Naive B cell (primary cell): Measurements from ENCODE around the gene CYTH1. TPM values are rescaled to one million over a fixed set of nuclear protein-coding genes. Genes with fewer than 3 reads are reported as not detected.

Source experiments
- ATAC-seq, 2 donors: fragments of 150-1000 bp; cut with Tn5 transposase; 2 replicates each; pipeline ENCODE4 v1.10.0; 2021; ENCODE audit warnings: low read depth in 2 of 2, mild to moderate bottlenecking in 2 of 2, moderate library complexity in 2 of 2
- DNase-seq: peaks from one replicate; pipeline ENCODE4 v3.0.0; 2022
- H3K27ac Mint-ChIP-seq, 6 donors: one replicate each; pipeline ENCODE4 v1.8.0; 2020 to 2022; ENCODE audit warnings: mild to moderate bottlenecking in 6 of 6, mixed read lengths in 6 of 6, moderate library complexity in 5 of 6, inconsistent platforms in 2 of 6
- H3K27me3 Mint-ChIP-seq, 3 donors: one replicate each; pipeline ENCODE4 v1.8.0; 2021 to 2022; ENCODE audit warnings: mixed read lengths in 3 of 3, mild to moderate bottlenecking in 1 of 3
- H3K36me3 Mint-ChIP-seq, 2 donors: one replicate each; pipeline ENCODE4 v1.8.0; 2020 to 2022; ENCODE audit warnings: mixed read lengths in 2 of 2, inconsistent platforms in 1 of 2, mild to moderate bottlenecking in 1 of 2
- H3K4me1 Mint-ChIP-seq, 3 donors: one replicate each; pipeline ENCODE4 v1.8.0; 2020 to 2022; ENCODE audit warnings: mixed read lengths in 3 of 3, inconsistent platforms in 1 of 3, mild to moderate bottlenecking in 1 of 3, moderate library complexity in 1 of 3
- H3K4me3 Mint-ChIP-seq, 8 donors: one replicate each; pipeline ENCODE4 v1.8.0; 2020 to 2022; ENCODE audit warnings: mild to moderate bottlenecking in 8 of 8, mixed read lengths in 8 of 8, moderate library complexity in 8 of 8, inconsistent platforms in 2 of 8
- H3K9me3 Mint-ChIP-seq, 7 donors: one replicate each; pipeline ENCODE4 v1.8.0; 2020 to 2022; ENCODE audit warnings: mixed read lengths in 7 of 7, mild to moderate bottlenecking in 5 of 7, inconsistent platforms in 2 of 7, moderate library complexity in 1 of 7
- polyA plus RNA-seq, 6 donors: library from polyadenylated mRNA; unstranded; fragments of 300-500 nt; fragmentation: Illumina TruSeq; gene quantifications; one replicate each; pipeline ENCODE4 v1.2.3, GENCODE V29; 2021; ENCODE audit warnings: low read depth in 6 of 6

CYTH1 gene
- polyA plus RNA-seq, 6 donors from 2014 or later = 165 to 235 (median 190) TPM

DNA sequence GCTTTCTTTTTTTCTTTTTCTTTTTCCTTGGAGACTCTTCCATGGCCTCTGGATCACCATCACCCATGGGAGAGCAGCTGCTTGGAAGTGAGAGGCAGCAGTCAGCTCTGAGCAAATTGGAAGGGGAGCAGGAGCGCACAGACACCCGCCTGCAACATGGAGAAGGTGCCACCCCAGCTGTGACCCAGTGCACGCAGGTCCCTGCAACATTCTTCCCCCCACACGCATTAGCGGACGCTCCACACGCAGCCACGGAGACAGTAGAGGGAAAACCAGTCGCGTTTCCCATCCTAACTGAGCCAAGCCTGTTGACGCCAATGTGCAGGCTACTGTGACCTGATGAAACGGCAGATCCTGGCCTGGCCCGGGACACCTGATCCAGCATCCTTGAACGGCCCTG is 20.4 kb upstream of the CYTH1 start:
- H3K27ac Mint-ChIP-seq = peak overlapping the region in 2 of 6 donors; percentile 41 to 66
- H3K27me3 Mint-ChIP-seq = no peaks in the 10 kb centered on the region
- no peaks in the 10 kb centered on the region for H3K9me3 Mint-ChIP-seq
- ATAC-seq (no peak), DNase-seq (no peak)
- peak overlapping the region in 1 of 8 donors; percentile 63 for H3K4me3 Mint-ChIP-seq
- H3K36me3 Mint-ChIP-seq = peaks cover 25 to 45% of the 10 kb centered on the region in 2 donors
- peaks cover 28 to 47% (median 29%) of the 10 kb centered on the region in 3 donors for H3K4me1 Mint-ChIP-seq

DNA sequence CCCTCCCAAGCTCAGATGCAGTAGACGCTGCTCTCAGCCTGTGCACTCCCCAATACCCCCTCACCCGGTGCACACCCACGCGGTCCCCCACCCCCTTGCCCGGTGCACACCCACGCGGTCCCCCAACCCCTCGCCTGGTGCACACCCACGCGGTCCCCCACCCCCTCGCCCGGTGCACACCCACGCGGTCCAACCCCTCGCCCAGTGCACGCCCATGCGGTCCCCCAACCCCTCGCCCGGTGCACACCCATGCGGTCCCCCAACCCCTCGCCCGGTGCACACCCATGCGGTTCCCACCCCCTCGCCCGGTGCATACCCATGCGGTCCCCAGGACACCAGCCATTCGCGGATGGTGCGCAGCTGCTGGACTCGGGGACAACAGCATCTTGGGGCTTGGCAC is 19.9 kb upstream of the CYTH1 start:
- Mint-ChIP-seq H3K27me3 (no peaks in the 10 kb centered on the region), H3K4me1 (peaks cover 28 to 43% (median 29%) of the 10 kb centered on the region in 3 donors), H3K9me3 (no peaks in the 10 kb centered on the region), H3K27ac (peak overlapping the region in 3 of 6 donors; percentile 30 to 66 (median 32)), H3K36me3 (peaks cover 26 to 44% of the 10 kb centered on the region in 2 donors), H3K4me3 (no peak overlapping the region)
- ATAC-seq = no peak
- DNase-seq = no peak

DNA sequence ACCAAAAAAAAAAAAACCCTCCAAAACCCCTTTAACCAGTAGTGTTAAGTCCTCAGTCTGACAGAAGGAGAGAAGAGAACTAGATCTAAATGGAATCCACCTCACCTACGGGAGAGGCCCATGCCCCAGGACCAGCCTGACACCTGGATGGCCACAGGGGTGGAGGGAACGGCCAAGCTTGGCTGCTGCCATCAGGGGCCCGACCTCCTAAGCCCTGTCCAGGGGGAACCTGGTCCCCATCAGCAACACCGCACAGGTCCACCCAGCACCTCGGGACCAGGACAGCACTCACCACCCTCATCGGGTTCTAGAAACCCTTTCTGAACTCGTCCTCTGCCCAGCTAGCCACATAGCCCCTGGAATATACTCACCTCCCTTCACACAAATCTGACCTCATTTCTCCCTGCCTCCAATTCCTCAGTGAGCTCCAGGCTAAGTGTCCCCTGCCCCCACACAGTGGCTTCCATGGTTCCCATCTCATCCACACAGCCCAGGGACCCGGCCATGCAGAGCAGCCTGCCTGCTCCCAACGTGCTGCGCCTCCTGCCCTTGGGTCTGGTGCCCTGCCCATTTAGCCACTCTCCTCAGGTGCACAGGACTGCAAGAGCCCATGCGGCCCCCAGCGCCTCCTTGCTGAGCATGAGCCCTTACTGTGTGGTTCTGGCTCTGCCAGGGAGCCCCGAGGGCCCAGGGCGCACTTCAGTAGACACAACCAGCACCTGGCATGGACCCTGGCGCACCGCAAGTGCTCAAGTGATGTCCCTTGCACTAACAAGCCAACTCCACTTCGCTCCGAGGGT is 18.3 kb upstream of the CYTH1 start:
- Mint-ChIP-seq H3K36me3 (peaks cover 30 to 39% of the 10 kb centered on the region in 2 donors), H3K9me3 (no peaks in the 10 kb centered on the region), H3K4me1 (peaks cover 13 to 26% (median 19%) of the 10 kb centered on the region in 3 donors), H3K27ac (peak overlapping the region in 4 of 6 donors; percentile 11 to 96 (median 76)), H3K27me3 (no peaks in the 10 kb centered on the region), H3K4me3 (peak overlapping the region in 1 of 8 donors; percentile 61)
- no peak for DNase-seq
- no peak for ATAC-seq

DNA sequence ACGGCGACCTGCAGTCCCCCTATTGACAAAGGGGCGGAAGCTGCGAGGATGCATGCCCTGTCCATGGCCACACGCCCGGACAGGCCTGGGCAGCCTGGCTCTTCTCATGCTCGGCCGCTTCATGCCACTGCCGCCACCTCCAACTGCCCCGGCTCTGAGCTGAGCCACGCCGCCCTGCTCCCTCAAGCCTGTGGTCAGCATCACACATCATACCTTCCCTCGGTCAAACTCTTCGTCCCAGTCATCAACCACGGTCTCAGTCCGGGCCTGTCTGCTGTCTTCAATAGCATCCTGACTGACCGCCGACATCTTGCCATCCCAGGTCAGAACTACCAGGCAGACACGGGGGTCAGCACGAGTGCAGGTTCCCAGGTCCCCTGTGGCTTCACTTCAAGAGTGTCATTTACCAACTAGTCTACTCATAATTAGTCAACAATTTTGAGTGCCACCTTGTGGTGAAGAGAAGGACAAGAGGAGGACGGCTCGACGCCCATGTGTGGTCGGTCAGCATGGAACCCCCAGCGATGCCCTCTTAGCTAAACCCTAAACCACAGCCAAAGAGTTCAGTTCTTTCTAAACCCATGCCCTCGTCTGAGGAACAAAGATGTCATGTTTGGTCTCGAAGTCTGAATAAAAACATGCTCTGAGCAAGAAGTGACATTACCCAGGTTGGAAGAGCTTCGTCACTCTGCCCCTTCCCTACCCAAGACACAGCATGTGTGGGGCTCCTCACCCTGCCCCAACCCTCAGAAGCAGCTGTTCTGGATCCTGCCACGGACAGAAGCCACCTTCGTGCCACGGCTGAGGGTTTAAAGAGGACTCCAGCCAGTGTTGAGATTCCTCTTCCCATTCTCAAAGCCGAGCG is 16.9 kb upstream of the CYTH1 start:
- Mint-ChIP-seq H3K9me3 (no peaks in the 10 kb centered on the region), H3K36me3 (peaks cover 30 to 36% of the 10 kb centered on the region in 2 donors), H3K27me3 (no peaks in the 10 kb centered on the region), H3K4me3 (peak overlapping the region in 2 of 8 donors; percentile 19 to 24), H3K27ac (peak overlapping the region in 4 of 6 donors; percentile 57 to 96 (median 86)), H3K4me1 (peaks cover 13 to 25% (median 20%) of the 10 kb centered on the region in 3 donors)
- peak; percentile 39 for DNase-seq
- peak; percentile 61 to 74 for ATAC-seq

DNA sequence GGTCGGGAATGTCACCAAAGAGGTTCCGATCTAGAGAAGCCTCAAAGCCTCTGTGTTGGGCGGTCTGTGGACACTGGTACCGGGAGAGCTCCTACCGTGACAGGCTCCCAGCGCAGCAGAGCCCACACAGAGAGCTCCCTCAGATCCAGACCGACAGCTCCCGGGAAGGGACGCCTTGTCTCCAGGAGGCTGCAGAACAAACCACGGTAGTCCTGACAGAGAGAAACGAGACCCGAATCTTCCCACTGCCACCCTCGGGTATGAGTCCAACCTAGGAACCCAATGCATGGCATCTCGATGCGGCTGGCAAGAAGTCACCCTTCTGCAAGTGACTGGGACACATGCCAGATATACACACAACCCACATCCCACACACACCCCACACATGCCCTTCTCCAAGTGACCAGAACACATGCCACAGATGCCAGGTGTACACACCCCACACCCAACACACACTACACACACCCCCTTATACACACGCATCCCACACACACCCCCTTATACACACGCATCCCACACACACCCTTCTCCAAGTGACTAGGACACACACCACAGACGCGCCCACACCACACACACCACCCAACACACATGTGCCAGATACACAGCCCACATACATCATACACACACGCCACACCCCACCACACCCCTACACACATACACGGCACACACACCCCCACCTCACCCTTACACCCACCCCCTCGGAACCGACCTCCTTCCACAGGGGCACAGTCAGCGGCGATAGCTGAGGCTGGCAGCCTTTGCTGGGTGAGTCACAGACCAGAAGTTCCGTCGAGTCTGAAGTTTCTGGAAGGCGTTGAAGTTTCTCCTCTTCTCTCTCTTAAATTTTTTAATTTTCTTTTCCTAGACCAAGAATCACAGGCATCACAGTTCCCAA is 15.9 kb upstream of the CYTH1 start:
- peaks cover 13 to 21% (median 14%) of the 10 kb centered on the region in 3 donors for H3K4me1 Mint-ChIP-seq
- ATAC-seq (no peak), DNase-seq (no peak)
- H3K27me3 Mint-ChIP-seq = no peaks in the 10 kb centered on the region
- peak overlapping the region in 1 of 8 donors; percentile 24 for H3K4me3 Mint-ChIP-seq
- no peaks in the 10 kb centered on the region for H3K9me3 Mint-ChIP-seq
- peaks cover 28 to 30% of the 10 kb centered on the region in 2 donors for H3K36me3 Mint-ChIP-seq
- H3K27ac Mint-ChIP-seq = peak overlapping the region in 3 of 6 donors; percentile 80 to 87 (median 83)

DNA sequence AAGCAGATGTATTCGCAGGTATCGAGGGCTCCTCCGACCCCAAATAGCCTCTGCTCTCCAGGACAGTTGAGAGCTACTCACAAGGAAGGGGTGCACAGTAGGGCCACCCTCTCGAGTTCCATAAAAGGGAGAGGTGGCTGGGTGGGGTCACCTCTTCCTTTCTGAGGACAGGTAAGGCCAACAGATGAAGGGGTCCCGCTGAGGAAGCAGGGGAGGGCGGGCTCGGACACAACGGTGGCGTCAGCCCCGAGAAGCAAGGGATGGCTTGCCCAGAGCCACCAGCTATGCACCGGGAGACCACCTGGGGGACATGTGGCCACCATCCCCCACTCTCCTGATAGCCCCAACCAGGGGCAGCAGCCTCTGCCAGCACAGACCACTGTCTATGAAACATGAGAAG is 15.1 kb upstream of the CYTH1 start:
- Mint-ChIP-seq H3K27me3 (no peaks in the 10 kb centered on the region), H3K27ac (no peak overlapping the region), H3K4me3 (peak overlapping the region in 1 of 8 donors; percentile 77), H3K4me1 (peaks cover 13 to 21% (median 14%) of the 10 kb centered on the region in 3 donors), H3K36me3 (peaks cover 27 to 30% of the 10 kb centered on the region in 2 donors), H3K9me3 (no peaks in the 10 kb centered on the region)
- ATAC-seq (no peak), DNase-seq (no peak)

DNA sequence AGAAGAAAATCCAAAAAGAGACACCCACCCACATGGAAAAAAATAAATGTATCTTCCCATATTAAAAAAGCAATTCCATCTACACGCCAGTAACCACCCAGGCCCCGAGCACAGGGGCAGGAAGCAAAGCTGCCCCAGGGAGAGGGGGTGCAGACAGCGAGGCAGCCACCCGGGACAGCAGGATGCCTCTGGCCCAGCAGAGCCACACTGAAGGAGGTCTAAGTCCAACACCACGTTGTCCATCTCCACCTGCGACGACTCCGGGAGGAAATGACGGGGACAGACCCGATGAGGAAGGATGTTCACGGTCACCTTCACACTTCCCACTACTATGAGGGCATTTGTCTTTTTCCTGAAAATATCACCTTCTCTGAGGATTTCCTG is 14.4 kb upstream of the CYTH1 start:
- peaks cover 27 to 30% of the 10 kb centered on the region in 2 donors for H3K36me3 Mint-ChIP-seq
- no peaks in the 10 kb centered on the region for H3K9me3 Mint-ChIP-seq
- DNase-seq (no peak), ATAC-seq (no peak)
- no peaks in the 10 kb centered on the region for H3K27me3 Mint-ChIP-seq
- no peak overlapping the region for H3K4me3 Mint-ChIP-seq
- peaks cover 13 to 21% (median 14%) of the 10 kb centered on the region in 3 donors for H3K4me1 Mint-ChIP-seq
- H3K27ac Mint-ChIP-seq = peak overlapping the region in 2 of 6 donors; percentile 15 to 60

DNA sequence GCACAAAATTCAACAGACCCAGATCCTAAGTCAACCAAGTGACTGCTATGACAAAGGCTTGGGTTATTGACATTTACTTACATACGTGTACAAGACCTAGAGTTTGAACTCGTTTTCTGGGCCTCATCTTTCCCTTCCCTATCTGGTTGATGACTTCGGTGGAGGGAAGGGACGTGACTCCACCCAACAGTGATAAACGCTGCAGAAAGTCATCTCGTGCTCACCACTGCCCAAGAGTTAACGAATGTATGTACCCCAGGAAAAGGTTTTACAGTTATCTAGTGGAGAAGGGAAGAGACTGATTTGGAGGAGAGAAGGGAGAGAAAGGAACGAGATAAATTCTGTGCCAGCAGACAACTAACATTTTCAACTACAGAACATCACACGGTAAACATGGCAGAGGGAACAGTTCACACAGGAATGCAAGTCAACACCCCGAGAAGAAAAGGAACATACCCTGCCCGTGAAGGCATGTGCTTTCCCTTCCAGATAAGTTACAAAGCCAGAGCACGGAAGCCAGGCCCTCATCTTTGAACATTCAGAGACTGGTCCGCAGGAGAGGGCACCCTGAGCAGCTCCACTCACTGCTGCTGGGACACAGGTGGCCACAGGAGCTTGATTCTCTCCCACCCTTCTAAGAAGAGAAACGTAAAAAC is 13.9 kb upstream of the CYTH1 start:
- H3K27ac Mint-ChIP-seq = peak overlapping the region in 2 of 6 donors; percentile 60 to 96
- peaks cover 13 to 21% (median 14%) of the 10 kb centered on the region in 3 donors for H3K4me1 Mint-ChIP-seq
- ATAC-seq = no peak
- H3K9me3 Mint-ChIP-seq = no peaks in the 10 kb centered on the region
- no peak overlapping the region for H3K4me3 Mint-ChIP-seq
- no peak for DNase-seq
- H3K36me3 Mint-ChIP-seq = peaks cover 27 to 30% of the 10 kb centered on the region in 2 donors
- H3K27me3 Mint-ChIP-seq = no peaks in the 10 kb centered on the region

DNA sequence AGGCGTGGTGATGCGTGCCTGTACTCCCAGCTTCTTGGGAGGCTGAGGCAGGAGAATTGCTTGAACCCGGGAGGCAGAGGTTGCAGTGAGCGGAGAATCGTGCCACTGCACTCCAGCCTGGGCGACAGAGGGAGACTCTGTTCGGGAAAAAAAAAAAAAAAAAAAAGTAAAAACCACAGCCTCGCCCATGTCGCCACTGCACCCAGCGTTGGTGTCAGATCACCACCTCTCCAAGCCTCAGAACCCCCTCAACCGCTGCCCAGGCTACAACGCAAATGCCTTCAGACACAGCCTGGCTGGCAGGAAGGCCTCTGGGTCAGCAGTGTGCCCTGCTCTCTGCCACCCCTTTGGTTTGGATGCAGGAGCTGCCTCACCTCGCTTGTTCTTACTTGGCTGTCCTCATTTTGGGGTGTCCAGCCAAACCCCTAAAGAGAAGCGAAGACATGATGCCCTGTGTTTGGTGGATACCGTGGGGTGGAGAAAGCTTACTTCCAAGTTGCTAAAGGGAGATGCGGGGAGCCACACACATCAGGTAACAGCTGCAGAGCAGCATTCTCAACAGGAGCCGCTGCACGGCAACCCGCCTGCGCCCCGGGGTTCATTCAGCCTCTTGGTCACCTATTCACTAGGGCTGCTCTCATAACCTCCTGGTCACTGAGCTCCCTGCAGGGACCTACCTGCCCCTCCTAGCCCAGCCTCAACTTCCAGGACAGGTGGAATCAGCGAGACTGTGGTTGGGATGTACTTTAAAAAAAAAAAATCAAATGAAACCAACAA is 13.0 kb upstream of the CYTH1 start:
- Mint-ChIP-seq H3K4me3 (peak overlapping the region in 1 of 8 donors; percentile 35), H3K4me1 (peaks cover 8 to 17% (median 11%) of the 10 kb centered on the region in 3 donors), H3K27me3 (no peaks in the 10 kb centered on the region), H3K27ac (no peak overlapping the region), H3K9me3 (no peaks in the 10 kb centered on the region), H3K36me3 (peaks cover 27 to 30% of the 10 kb centered on the region in 2 donors)
- DNase-seq = no peak
- ATAC-seq = no peak

DNA sequence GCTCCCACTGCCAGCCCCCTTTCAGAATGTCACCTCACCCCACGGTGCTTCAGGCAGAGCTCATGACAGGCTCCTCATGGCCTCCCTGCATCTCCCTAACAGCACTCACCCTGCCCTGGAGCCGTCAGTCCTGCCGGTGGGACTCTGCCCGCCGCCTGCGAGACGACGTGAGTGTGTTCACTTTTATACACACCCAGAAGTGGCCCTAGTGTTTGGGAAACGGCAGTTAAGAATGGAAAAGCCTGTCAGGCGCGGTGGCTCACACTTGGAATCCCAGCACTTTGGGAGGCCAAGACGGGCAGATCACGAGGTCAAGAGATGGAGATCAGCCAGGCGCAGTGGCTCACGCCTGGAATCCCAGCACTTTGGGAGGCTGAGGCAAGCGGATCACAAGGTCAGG is 12.3 kb upstream of the CYTH1 start:
- no peak for DNase-seq
- H3K27ac Mint-ChIP-seq = peak overlapping the region in 4 of 6 donors; percentile 17 to 83 (median 30)

DNA sequence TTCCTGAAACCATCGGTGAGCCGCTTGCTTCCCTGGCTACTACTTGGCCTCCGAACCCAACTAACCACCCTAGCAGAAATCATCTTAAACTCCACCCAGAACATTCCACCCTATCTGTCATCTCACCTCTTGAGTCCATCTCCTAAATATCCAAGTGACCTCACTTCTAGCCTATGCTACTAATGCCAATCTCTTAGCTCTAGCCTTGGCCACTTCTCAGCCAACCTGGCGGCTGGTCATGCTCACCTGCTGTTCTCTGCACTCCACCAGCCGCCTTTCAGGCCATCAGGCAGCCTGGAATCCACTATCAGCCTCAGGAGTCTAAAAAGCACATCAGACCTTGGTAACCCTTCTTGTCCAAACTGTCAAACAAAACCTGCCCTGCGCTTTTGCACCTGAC is 11.9 kb upstream of the CYTH1 start:
- Mint-ChIP-seq H3K4me1 (peaks cover 4 to 19% (median 12%) of the 10 kb centered on the region in 3 donors), H3K4me3 (no peak overlapping the region), H3K9me3 (no peaks in the 10 kb centered on the region), H3K36me3 (peaks cover 24 to 25% of the 10 kb centered on the region in 2 donors), H3K27me3 (no peaks in the 10 kb centered on the region), H3K27ac (peak overlapping the region in 1 of 6 donors; percentile 17)
- ATAC-seq = no peak
- no peak for DNase-seq

More for the DNA sequence above, 12.3 kb upstream of the CYTH1 start:
- Mint-ChIP-seq H3K27me3 (no peaks in the 10 kb centered on the region), H3K4me1 (peaks cover 8 to 21% (median 15%) of the 10 kb centered on the region in 3 donors), H3K4me3 (peak overlapping the region in 1 of 8 donors; percentile 35), H3K36me3 (peaks cover 27 to 28% of the 10 kb centered on the region in 2 donors), H3K9me3 (no peaks in the 10 kb centered on the region)
- no peak for ATAC-seq
